Adrenal gland (tissue), 5 donors: ENCODE results near the gene SLC9B2.
"Not testable (repeated sequence)": the region's sequence is repeated elsewhere in the genome, so short reads cannot be mapped to it uniquely, and the experiment has no call there.

Source experiments
- POLR2A ChIP-seq, 2 donors: fragments of 450-650 bp; IDR thresholded peaks; one replicate each; pipeline ENCODE4 v1.6.1; 2017; ENCODE audit warnings: antibody characterized with exemption in 2 of 2, mild to moderate bottlenecking in 2 of 2, moderate library complexity in 1 of 2
- TF ChIP-seq, protein P1 (sequence below), 6 experiments: fragments of 450-650 bp in 4 of 6; fragments of 200-600 bp in 2 of 6; sonication (generic) in 1 of 6; IDR thresholded peaks; 1 replicate in 5 of 6; 2 replicates in 1 of 6; pipeline versions ENCODE4 v1.5.1 to v1.8.0; 2016 to 2021; ENCODE audit warnings: antibody characterized with exemption in 6 of 6, mild to moderate bottlenecking in 2 of 6, moderate library complexity in 1 of 6
- donor health status: DM: no; HTN: no; CAD: no.

GRCh38 chr4:102993985-102994384, 82.6 kb downstream of the SLC9B2 start:
- TF ChIP-seq POLR2A (IDR thresholded peaks at IDR 0.05) = not testable (repeated sequence)
- TF ChIP-seq, protein P1, sequence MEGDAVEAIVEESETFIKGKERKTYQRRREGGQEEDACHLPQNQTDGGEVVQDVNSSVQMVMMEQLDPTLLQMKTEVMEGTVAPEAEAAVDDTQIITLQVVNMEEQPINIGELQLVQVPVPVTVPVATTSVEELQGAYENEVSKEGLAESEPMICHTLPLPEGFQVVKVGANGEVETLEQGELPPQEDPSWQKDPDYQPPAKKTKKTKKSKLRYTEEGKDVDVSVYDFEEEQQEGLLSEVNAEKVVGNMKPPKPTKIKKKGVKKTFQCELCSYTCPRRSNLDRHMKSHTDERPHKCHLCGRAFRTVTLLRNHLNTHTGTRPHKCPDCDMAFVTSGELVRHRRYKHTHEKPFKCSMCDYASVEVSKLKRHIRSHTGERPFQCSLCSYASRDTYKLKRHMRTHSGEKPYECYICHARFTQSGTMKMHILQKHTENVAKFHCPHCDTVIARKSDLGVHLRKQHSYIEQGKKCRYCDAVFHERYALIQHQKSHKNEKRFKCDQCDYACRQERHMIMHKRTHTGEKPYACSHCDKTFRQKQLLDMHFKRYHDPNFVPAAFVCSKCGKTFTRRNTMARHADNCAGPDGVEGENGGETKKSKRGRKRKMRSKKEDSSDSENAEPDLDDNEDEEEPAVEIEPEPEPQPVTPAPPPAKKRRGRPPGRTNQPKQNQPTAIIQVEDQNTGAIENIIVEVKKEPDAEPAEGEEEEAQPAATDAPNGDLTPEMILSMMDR (IDR thresholded peaks at IDR 0.05) = not testable (repeated sequence)
